Measurements from ENCODE around the gene RAF1.
"Not testable (repeated sequence)": the region's sequence is repeated elsewhere in the genome, so short reads cannot be mapped to it uniquely, and the experiment has no call there.

Gene RAF1

GRCh38 chr3:12566976-12567375 is 96.9 kb downstream of the RAF1 start:
- no peak for FAIRE-seq
- no peak for DNase-seq (ENCODE audit: insufficient read length, low spot score)

GRCh38 chr3:12562451-12562850 is 101.5 kb downstream of the RAF1 start:
- FAIRE-seq (no peak), DNase-seq (ENCODE audit: insufficient read length, low spot score) (no peak)

DNA sequence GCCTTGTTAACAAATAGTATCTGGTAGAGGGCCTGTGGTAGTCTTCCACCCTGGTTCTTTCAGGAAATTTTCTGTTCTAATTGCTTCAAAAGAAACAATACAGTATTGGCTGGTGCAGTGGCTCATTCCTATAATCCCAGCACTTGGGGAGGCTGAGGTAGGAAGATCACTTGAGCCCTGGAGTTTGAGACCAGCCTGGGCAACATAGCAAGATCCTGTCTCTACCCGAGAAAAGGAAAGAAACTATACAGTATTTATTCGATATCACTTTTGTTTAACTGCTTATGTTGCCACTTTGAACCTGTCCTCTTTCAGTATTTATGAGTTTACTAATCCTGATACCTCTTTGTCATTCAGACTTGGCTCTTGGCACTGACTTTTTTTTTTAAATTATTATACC is 102.5 kb downstream of the RAF1 start:
- DNase-seq (ENCODE audit: insufficient read length, low spot score) (no peak), FAIRE-seq (no peak)

- DNase-seq (ENCODE audit: insufficient read length, low spot score) (no peak), FAIRE-seq (no peak)
These were observed 103.3 kb downstream of the RAF1 start for GRCh38 chr3:12560505-12561190.

- DNase-seq (ENCODE audit: insufficient read length, low spot score), result no peak
- no peak for FAIRE-seq
These were observed 104.4 kb downstream of the RAF1 start for GRCh38 chr3:12559520-12559919.

DNA sequence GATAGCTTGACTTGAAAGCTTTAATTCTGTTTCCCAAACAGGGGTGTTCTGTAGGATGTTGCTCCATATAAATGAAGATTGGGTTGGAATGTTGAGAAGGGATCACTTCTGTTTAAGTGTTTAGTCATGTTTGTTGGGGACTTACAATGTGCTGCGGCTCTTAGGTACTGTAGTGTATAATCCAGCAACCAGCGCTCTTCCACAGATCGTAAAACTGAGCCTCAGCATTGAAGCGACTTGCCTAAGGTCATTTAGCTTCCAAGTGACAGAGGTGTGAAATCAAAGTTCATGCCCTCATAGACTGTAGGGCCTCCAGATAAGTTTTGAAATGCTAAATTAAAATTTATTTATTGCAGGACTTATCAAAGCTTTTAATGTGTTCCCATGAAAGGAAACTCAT is 105.2 kb downstream of the RAF1 start:
- FAIRE-seq (no peak), DNase-seq (ENCODE audit: insufficient read length, low spot score) (no peak)

DNA sequence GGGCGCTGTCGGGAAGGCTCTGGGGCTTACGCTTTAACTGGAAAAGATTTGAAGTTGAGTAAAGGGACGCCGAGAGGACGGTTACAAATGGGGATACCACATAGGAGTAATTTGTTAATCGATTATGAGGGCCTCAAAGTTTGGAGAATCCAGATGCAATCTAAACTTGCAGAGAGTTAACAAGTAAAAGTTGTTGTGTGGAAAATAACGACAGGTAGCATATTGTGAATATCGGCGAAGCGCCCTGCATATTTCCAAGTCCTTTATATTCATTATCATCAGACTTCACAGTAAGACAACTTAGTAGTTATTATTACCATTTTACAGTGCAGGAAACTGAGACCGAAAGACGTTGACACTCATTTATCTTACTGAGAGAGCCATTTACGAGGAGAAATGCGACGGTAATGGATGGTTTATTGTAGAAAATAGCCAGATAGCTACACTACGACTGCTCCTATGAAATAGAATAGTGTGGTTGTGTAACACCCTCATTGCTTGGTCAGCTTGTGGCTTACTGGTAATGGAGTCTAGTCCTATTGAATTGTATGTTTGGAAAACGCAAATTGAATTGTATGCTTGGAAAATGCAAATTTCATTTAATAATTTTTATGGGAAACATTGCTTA is 106.3 kb downstream of the RAF1 start:
- FAIRE-seq, result no peak
- no peak for DNase-seq (ENCODE audit: insufficient read length, low spot score)

DNA sequence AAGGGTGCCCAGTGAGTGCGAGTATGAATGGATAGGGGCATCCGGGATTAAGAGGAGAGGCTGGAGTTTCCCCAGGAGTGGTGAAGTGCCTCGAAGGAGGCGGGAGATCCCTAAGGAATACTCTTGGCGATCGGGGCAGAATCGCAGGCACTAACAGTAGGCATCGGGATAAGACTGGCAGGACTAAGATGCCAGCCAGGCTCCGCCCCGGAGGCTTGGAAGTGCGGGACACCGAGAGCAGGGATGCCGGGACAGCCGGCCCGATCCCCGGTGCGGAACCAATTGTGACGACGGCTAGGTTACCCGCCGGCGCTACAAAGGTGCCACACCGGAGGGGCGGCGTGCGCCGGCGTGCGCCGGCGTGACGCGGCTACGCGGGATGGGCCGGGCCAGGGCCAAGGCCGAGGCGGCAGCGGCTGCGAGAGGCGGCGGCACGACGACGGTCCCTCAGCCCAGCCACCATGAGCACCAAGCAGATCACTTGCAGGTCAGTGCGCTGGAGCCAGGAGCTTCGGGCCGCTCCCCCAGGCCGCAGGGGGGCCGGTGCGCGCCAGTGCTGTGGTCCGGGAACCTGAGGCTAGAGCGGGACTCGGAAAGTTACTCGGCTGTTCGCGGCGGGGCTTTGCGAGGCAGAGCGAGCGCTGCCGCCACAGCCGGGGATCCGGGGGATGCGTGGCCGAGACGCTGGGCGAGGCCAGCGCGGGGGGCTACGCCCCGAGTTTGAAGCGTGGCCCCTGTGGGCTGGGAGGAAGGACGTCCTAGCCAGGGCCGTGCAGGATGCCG is 107.0 kb downstream of the RAF1 start, which contains the start of gene MKRN2:
Gene MKRN2, plus strand, starts transcription at position 398 of the 783 bp plus-strand sequence. Its CDS starts 64 bp downstream, at position 462.
- peak; percentile 93 for FAIRE-seq

GRCh38 chr3:12556314-12556689 is 107.6 kb downstream of the RAF1 start:
- DNase-seq (ENCODE audit: insufficient read length, low spot score), result no peak
- FAIRE-seq, result no peak

More for the DNA sequence above, 107.0 kb downstream of the RAF1 start, which contains the start of gene MKRN2:
- peak; percentile 79 for DNase-seq (ENCODE audit: insufficient read length, low spot score)

- FAIRE-seq, result no peak
These were observed 110.0 kb downstream of the RAF1 start for GRCh38 chr3:12553921-12554391.

DNA sequence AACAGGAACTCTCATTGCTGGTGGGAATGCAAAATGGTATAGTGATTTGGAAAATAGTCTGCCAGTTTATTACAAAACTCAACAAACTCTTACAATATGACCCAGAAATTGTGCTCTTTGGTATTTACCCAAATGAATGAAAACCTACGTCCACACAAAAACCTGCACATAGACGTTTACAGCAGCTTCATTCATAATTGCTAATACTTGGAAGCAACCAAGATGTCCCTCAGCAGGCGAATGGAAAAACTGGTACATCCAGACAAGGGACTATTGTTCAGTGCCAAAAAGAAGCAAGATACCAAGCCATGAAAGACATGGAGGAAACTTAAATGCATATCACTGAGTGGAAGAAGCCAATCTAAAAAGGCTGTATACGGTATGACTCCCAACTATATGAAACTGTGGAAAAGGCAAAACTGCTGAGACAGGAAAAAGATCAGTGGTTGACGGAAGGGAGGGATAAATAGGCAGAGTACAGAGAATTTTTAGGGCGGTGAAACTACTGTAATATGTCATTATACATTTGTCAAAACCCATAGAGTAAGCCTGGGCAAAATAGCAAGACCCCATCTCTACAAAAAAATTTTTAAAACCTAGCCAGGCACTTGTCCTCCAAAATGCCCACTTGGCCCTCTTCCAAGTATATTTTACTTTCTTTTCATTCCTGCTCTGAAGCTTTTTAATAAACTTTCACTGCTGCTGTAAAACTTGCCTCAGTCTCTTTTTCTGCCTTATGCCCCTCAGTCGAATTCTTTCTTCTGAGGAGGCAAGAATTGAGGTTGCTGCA is 113.8 kb downstream of the RAF1 start:
- DNase-seq (ENCODE audit: insufficient read length, low spot score) (no peak), FAIRE-seq (no peak)

More at GRCh38 chr3:12553921-12554391, 110.0 kb downstream of the RAF1 start:
- peak; percentile 20 for DNase-seq (ENCODE audit: insufficient read length, low spot score)

- DNase-seq (ENCODE audit: insufficient read length, low spot score) (no peak), FAIRE-seq (no peak)
These were observed 118.5 kb downstream of the RAF1 start, which contains the start of gene MKRN2OS for GRCh38 chr3:12545473-12545791. Gene MKRN2OS (minus strand): TSS chr3:12545499. CDS start chr3:12545464, 35 bp downstream.

GRCh38 chr3:12544652-12545472 is 119.1 kb downstream of the RAF1 start:
- FAIRE-seq, result no peak
- no peak for DNase-seq (ENCODE audit: insufficient read length, low spot score)

GRCh38 chr3:12543497-12543896 is 120.4 kb downstream of the RAF1 start:
- FAIRE-seq; DNase-seq (ENCODE audit: insufficient read length, low spot score): not testable (repeated sequence)

- no peak for DNase-seq (ENCODE audit: insufficient read length, low spot score)
These were observed 122.3 kb downstream of the RAF1 start for GRCh38 chr3:12541625-12542024.

GRCh38 chr3:12536423-12536822 is 127.5 kb downstream of the RAF1 start:
- no peak for DNase-seq (ENCODE audit: insufficient read length, low spot score)
- FAIRE-seq, result no peak

More at GRCh38 chr3:12541625-12542024, 122.3 kb downstream of the RAF1 start:
- no peak for FAIRE-seq

All from HTR-8/SVneo (cell line).